ENCODE results near the gene CMKLR1.

Gene CMKLR1

DNA sequence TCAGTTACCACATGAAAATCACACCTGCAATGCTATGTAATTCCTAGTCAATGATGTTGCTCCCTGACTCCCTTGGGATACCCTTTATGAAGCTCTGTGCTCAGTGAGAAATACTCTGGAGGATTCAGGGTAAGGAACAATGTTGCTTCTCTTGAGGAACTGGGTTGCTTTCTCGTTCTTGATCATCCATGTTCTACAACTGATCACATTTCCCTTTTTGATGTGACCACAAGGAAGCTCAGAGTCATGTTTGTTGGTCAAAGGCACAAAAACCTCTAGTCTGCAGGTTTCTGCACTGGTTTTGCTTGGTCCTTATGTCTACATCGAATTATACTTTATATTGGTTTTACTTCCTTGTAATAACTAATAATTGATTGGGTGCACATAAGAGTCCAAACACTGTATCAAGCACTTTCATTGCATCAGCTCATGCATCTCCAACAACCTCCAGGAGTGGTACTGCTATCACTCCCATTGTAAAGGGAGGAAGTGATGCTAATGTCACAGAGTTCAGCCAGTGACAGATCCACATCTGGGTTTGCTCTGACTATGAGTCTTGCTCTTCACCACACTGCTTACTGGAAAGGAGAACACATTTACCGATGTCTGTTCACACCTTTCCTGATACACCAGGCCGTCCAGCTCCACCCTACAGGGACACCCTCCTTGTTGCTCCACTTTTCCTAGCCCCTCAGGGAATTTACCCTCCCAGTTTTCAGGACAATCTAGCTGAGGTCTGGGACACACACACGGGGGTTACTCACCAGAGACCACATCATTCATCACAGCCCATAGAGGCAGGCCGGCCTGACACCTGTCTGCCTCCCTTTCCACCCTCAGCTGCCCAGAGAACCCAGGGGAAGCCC is 41.0 kb downstream of the CMKLR1 start:
- H3K9ac ChIP-seq (ENCODE audit: low read depth, low read length), result no peak overlapping the region
- H3K36me3 ChIP-seq (ENCODE audit: insufficient read depth, low read length), result no peaks in the 10 kb centered on the region
- peaks cover 12% of the 10 kb centered on the region for H3K4me1 ChIP-seq (ENCODE audit: insufficient read depth, low read length)
- no peaks in the 10 kb centered on the region for H3K9me3 ChIP-seq (ENCODE audit: control insufficient read depth, insufficient read depth, low read length)

DNA sequence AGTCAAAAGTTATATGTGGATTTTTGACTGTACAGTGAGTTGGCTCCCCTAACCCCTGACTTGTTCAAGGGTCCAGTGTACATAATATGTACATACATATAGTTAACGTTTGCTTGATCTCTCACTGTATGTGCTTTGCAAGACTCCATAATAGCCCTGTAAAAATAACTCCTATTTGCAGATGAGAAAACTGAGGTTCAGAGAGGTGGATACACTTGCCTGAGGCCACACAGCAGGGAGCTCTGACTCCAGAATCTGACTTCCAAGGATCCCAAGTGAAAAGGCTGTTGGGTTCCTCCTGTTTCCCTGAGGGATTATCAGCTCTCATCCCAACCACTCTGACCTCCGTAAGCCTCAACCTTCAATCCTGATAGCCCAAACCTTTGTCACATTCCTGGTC is 41.7 kb downstream of the CMKLR1 start:
- Histone ChIP-seq H3K4me1 (ENCODE audit: insufficient read depth, low read length) (peaks cover 5% of the 10 kb centered on the region; the same call in 1 of the 2 replicates), H3K36me3 (ENCODE audit: insufficient read depth, low read length) (no peaks in the 10 kb centered on the region)

DNA sequence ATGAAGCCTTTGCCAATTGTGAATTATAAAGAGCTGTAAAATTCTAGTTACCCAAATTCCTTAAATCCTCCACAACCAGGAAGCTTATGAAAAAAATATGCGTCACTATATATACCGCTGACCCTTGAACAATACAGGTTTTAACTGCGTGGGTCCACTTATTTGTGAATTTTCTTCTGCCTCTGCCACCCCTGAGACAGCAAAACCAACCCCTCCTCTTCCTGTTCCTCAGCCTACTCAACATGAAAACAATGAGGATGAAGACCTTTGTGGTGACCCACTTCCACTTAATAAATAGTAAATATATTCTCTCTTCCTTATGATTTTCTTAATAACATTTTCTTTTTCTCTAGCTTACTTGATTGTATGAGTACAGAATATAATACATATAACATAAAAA is 42.2 kb downstream of the CMKLR1 start:
- no peaks in the 10 kb centered on the region for H3K9me3 ChIP-seq (ENCODE audit: control insufficient read depth, insufficient read depth, low read length)
- no peaks in the 10 kb centered on the region for H3K36me3 ChIP-seq (ENCODE audit: insufficient read depth, low read length)
- no peak overlapping the region for H3K9ac ChIP-seq (ENCODE audit: low read depth, low read length)
- H3K4me1 ChIP-seq (ENCODE audit: insufficient read depth, low read length), result 0 out of 2 replicates have a peak, but pooled peaks cover under 1% of the 10 kb centered on the region

More for the DNA sequence above, 41.7 kb downstream of the CMKLR1 start:
- Histone ChIP-seq H3K9ac (ENCODE audit: low read depth, low read length) (no peak overlapping the region), H3K9me3 (ENCODE audit: control insufficient read depth, insufficient read depth, low read length) (no peaks in the 10 kb centered on the region)

DNA sequence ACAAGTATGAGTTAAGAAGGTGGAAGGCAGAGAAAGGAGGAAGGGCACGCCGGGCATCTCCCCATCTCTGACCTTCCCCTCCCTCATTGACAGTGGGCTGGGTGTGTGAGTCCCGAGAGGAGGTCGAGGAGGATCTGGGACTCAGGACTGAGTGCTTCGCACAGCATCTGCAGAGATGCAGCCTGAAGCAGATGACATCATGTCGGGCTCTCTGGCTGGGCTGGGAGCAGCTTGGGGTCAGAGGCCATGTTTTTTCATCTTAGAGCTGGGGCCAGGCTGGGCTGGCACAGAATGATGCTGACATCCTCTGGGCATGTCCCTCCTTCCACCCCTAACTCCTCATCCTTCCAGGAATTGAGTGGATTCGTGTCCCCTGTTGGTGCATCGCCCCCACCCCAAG is 43.5 kb downstream of the CMKLR1 start:
- no peaks in the 10 kb centered on the region for H3K4me1 ChIP-seq (ENCODE audit: insufficient read depth, low read length)
- no peaks in the 10 kb centered on the region for H3K9me3 ChIP-seq (ENCODE audit: control insufficient read depth, insufficient read depth, low read length)

DNA sequence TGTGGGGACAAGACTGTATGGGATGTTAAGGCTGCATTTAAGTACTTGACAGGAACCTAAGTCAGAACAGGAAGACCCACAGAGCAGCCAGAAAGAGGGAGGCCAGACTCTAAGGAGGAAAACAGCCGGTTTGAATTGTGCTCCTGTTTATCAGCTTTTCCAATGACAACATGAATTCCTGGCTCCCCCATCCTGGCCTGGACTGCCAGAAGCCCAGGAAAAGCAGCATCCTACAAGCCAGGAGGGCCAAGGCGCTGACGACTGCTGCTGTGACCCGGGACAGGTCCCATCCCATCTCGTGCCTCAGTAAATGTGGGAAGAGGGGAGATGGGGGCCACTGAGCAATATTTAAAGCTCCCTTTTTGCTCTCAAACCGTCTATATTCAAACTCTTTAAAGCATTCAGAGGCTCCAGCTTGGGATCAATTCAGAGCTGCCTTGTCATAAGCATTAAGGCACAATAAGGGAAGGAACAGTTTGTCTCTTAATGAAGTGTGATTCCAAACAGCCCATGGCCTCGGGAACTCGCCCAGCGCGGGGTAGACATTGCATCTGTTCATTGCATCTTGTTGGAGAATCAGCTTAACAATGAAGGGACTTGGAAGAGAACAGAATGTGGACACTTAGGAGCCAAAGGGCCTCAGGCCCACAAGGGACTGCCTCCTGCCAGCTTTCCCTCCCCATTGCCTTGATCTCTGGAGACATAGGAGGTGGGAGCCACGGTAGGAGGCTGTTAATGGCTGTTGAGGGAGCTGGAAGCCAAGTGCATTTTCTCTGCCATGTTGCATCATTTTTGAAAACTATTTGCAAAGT is 49.6 kb downstream of the CMKLR1 start:
- no peaks in the 10 kb centered on the region for H3K9me3 ChIP-seq (ENCODE audit: control insufficient read depth, insufficient read depth, low read length)
- H3K9ac ChIP-seq (ENCODE audit: low read depth, low read length), result no peak overlapping the region
- H3K36me3 ChIP-seq (ENCODE audit: insufficient read depth, low read length), result no peaks in the 10 kb centered on the region
- H3K4me1 ChIP-seq (ENCODE audit: insufficient read depth, low read length), result peaks cover 3% of the 10 kb centered on the region; the same call in 1 of the 2 replicates

More for the DNA sequence above, 43.5 kb downstream of the CMKLR1 start:
- no peak overlapping the region for H3K9ac ChIP-seq (ENCODE audit: low read depth, low read length)
- no peaks in the 10 kb centered on the region for H3K36me3 ChIP-seq (ENCODE audit: insufficient read depth, low read length)

DNA sequence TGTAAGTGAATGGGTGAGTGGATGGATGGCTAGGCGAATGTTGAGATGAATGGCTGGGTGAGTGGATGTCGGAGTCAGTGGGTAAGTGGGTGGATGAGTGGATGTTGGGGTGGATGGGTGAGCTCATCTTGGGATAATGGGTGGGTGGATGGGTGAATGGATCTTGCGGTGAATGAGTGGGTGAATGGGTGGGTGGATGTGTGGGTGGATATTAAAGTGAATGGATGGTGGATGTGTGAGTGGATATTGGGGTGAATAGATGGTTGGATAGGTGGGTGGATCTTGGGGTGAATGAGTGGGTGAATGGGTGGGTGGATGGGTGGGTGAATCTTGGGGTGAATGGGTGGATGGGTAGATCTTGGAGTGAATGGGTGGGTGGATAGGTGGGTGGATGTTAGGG is 51.9 kb downstream of the CMKLR1 start:
- no peaks in the 10 kb centered on the region for H3K9me3 ChIP-seq (ENCODE audit: control insufficient read depth, insufficient read depth, low read length)
- H3K36me3 ChIP-seq (ENCODE audit: insufficient read depth, low read length), result no peaks in the 10 kb centered on the region
- peaks cover 10% of the 10 kb centered on the region; the same call in 1 of the 2 replicates for H3K4me1 ChIP-seq (ENCODE audit: insufficient read depth, low read length)
- no peak overlapping the region for H3K9ac ChIP-seq (ENCODE audit: low read depth, low read length)

DNA sequence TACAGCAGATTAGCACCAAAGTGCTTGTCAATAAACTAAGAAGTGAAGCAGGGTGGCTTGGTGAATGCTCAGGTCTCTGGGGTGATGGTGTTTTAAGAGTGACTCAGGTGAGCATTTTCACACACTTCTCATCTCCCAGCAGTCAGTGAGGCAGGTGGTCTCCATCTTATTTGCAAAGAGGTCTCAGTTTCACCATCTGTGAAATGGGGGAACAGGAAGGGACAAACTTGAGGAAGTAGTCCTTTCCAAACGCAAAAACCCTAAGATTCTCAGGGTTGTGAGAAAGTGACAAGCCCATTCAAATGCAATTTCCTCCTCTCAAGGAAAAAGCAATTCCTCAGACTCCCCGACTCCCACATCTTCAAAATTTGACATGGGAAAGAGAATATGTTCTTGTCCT is 54.1 kb downstream of the CMKLR1 start:
- Histone ChIP-seq H3K9ac (ENCODE audit: low read depth, low read length) (no peak overlapping the region), H3K36me3 (ENCODE audit: insufficient read depth, low read length) (no peaks in the 10 kb centered on the region), H3K4me1 (ENCODE audit: insufficient read depth, low read length) (peaks cover 13% of the 10 kb centered on the region; the same call in 1 of the 2 replicates), H3K9me3 (ENCODE audit: control insufficient read depth, insufficient read depth, low read length) (no peaks in the 10 kb centered on the region)

DNA sequence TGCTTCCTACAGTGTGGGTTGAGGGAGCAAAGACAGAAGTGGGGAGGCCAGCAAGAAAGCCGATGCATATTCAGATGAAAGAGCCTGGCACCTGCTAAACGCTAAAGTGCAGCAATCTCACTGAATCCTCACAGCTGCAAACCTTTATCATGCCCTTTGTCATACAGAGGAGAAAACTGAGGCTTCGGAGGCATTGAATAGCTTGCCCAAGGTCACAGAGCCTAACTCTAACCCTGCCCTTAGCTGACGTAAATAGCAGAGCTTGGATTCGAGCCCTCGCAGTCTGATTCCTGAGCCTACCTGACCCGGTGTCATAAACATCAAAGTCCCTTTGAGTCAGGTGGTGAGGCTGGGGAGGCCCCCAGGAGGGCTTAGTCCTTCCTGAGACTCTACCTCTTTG is 54.9 kb downstream of the CMKLR1 start:
- Histone ChIP-seq H3K4me1 (ENCODE audit: insufficient read depth, low read length) (peaks cover 13% of the 10 kb centered on the region; the same call in 1 of the 2 replicates), H3K36me3 (ENCODE audit: insufficient read depth, low read length) (no peaks in the 10 kb centered on the region), H3K9me3 (ENCODE audit: control insufficient read depth, insufficient read depth, low read length) (no peaks in the 10 kb centered on the region), H3K9ac (ENCODE audit: low read depth, low read length) (no peak overlapping the region)

DNA sequence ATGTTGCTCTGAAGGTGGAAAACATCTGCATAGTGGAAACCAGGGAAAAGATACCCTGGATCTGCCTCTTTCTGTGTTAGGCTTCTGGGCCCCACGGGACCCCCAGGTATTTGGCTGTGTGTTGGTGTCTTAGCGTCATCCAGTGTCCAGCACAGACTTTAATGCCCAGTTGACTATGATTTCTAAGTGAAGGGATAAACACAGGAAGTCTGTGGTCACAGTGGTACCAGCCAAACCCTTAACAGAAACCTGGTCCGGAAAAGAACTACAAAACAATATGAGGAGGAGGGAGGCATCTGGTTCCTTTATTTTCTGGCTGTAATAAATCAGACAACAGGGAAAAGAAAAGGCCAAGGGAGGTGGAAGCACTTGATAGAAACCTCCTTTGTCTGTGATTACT is 56.4 kb downstream of the CMKLR1 start:
- Histone ChIP-seq H3K36me3 (ENCODE audit: insufficient read depth, low read length) (no peaks in the 10 kb centered on the region), H3K4me1 (ENCODE audit: insufficient read depth, low read length) (peaks cover 13% of the 10 kb centered on the region; the same call in 1 of the 2 replicates), H3K9ac (ENCODE audit: low read depth, low read length) (no peak overlapping the region), H3K9me3 (ENCODE audit: control insufficient read depth, insufficient read depth, low read length) (no peaks in the 10 kb centered on the region)

DNA sequence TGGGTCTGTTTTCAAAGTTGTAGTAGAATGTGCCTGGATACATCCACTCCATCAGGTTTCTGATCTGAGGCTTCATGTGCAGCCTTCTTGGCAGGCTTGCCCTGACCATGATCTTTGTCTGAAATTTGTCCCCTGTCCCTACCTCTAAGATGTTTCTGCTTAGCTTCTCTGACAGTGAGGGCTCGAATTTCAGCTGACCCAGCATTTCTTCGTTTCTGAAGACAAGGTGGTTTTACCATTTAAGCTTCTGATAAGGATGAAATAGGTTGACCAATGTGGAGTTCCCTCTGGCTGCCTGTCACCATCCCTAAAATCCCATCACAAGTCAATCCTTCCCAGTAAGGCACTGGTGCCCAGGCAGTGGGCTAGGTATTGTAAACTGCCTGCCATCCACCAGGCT is 57.0 kb downstream of the CMKLR1 start:
- Histone ChIP-seq H3K4me1 (ENCODE audit: insufficient read depth, low read length) (peaks cover 13% of the 10 kb centered on the region; the same call in 1 of the 2 replicates), H3K9ac (ENCODE audit: low read depth, low read length) (no peak overlapping the region), H3K9me3 (ENCODE audit: control insufficient read depth, insufficient read depth, low read length) (no peaks in the 10 kb centered on the region), H3K36me3 (ENCODE audit: insufficient read depth, low read length) (no peaks in the 10 kb centered on the region)

DNA sequence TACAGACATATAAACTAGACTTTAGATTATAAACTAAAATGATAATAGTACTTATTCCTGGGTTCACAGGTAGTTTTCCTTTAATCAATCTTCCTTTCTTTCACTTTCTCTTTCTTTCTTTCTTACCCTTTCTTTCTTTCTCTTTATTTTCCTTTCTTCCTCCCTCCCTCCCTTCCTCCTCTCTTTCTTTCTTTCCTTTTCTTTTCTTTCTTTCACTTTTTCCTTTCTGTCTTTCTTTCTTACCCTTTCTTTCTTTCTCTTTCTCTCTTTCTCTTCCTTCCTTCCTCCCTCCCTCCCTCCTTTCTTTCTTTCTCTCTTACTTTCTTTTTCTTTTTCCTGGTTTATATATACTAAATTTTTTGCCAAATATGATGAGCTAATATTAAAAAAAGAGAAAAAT is 61.5 kb downstream of the CMKLR1 start:
- Histone ChIP-seq H3K4me1 (ENCODE audit: insufficient read depth, low read length) (0 out of 2 replicates have a peak, but pooled peaks cover 6% of the 10 kb centered on the region), H3K36me3 (ENCODE audit: insufficient read depth, low read length) (no peaks in the 10 kb centered on the region), H3K9ac (ENCODE audit: low read depth, low read length) (no peak overlapping the region), H3K9me3 (ENCODE audit: control insufficient read depth, insufficient read depth, low read length) (no peaks in the 10 kb centered on the region)

DNA sequence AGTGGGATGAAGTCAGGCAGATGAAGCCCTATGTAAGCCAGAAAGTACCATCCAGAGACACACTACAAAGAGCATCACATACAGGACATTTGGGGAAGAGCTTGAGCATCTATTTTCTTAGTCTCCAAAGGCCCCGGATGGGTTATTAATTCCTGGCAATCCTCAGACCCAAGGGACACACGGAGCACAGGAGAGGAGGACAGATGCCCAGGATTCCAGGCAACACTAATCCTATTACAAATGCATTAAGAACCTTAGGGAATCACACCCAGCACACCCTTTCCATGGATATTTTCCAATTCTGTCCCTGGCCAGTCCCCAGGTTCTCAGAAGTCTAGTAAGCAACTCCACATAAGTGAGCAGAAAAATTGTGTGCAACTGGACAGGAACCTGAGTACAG is 65.9 kb downstream of the CMKLR1 start:
- H3K9me3 ChIP-seq (ENCODE audit: control insufficient read depth, insufficient read depth, low read length), result no peaks in the 10 kb centered on the region
- no peak overlapping the region for H3K9ac ChIP-seq (ENCODE audit: low read depth, low read length)
- H3K4me1 ChIP-seq (ENCODE audit: insufficient read depth, low read length), result 0 out of 2 replicates have a peak, but pooled peaks cover 6% of the 10 kb centered on the region
- no peaks in the 10 kb centered on the region for H3K36me3 ChIP-seq (ENCODE audit: insufficient read depth, low read length)

DNA sequence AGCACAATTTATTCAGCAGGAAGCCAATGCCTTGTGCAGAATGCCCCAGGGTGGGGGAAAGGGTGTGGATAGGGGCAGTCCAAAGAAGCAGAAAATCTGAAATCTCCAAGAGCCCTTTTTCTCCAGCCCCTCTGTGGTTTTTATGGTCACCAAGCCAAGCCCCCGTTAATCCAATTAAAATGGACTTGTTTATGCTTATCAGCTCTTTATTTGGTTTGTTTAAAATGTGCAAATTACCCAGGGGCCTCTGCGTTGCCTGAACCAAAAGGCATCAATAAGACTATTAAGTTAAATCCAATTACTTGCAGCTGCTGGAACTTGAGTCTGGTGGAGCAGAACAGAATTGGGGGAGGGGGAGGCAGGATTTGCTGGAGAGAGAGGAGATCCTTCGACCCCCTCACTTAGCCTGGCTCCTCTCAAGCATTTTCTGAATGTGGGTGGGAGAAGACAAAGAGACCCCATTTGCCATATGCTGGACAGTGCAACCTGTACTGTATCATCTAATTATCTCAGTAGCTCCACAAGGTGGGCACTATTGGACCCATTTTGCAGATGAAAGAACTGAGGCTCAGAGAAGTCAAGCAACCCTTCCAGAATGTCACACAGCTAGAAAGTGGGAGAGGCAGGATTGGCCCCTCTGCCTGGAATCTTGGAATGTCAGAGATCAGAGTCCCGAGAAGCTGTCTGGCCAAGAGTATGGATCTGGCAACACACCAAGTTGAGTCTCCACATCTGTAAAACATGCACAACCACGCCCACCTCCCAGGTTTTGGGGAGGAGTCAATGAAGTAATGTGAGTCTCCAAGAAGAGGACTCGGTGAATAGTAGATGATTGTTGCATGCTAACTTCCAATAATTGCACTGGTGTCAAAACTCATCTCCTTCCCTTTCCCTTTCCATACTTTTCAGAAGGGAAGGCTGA is 66.9 kb downstream of the CMKLR1 start:
- Histone ChIP-seq H3K4me1 (ENCODE audit: insufficient read depth, low read length) (0 out of 2 replicates have a peak, but pooled peaks cover 6% of the 10 kb centered on the region), H3K9ac (ENCODE audit: low read depth, low read length) (no peak overlapping the region), H3K36me3 (ENCODE audit: insufficient read depth, low read length) (no peaks in the 10 kb centered on the region), H3K9me3 (ENCODE audit: control insufficient read depth, insufficient read depth, low read length) (no peaks in the 10 kb centered on the region)

DNA sequence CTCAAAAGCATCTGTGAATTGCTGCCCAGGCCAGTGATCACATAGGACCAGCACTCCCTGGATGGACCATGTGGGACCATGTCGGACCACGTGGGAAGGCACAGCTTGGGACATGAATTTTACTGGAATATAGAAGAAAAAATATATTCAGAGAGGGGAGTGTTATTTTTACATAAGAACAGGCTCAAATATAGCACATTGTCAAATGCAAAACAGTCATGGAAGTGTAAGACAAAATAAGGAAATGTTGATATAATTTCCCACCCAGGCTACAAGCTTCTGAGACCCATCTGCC is 68.3 kb downstream of the CMKLR1 start:
- H3K9ac ChIP-seq (ENCODE audit: low read depth, low read length), result no peak overlapping the region
- H3K4me1 ChIP-seq (ENCODE audit: insufficient read depth, low read length), result 0 out of 2 replicates have a peak, but pooled peaks cover 6% of the 10 kb centered on the region
- peaks cover 3% of the 10 kb centered on the region; the same call in 1 of the 2 replicates for H3K9me3 ChIP-seq (ENCODE audit: control insufficient read depth, insufficient read depth, low read length)
- H3K36me3 ChIP-seq (ENCODE audit: insufficient read depth, low read length), result no peaks in the 10 kb centered on the region

Measured in ES-I3 (cell line).